PC-9 (cell line): ENCODE data around the gene EYA4. TPM values are rescaled to one million over a fixed set of nuclear protein-coding genes. Genes with fewer than 3 reads are reported as not detected.

Experiments
- BruUV-seq: library from RNA; stranded (reverse); fragments of 400-500 nt; replicated peaks from 2 replicates; lab custom pipeline; 2021; lab: Mats Ljungman, UMichigan
- CTCF ChIA-PET: fragments of 300-600 bp; sonication (Branson Sonifier 250); formaldehyde crosslinking; loops from one replicate; lab custom pipeline; 2022; ENCODE audit warnings: antibody characterized with exemption; lab: Charles Lee
- POLR2A ChIA-PET: fragments of 300-600 bp; sonication (Branson Sonifier 250); formaldehyde crosslinking; loops from one replicate; lab custom pipeline; 2022; ENCODE audit warnings: antibody characterized with exemption; ENCODE audit not compliant: unreplicated experiment; lab: Charles Lee
- DNase-seq, 2 experiments: peaks; one replicate each; pipeline versions ENCODE4 v3.0.0 to v3.0.0-alpha.2; 2015 to 2022; ENCODE audit warnings: mixed read lengths in 1 of 2
- H2AFZ ChIP-seq: fragments of 200-600 bp; sonication (generic); 2 replicates; pipeline ENCODE4 v1.8.1; 2017; ENCODE audit warnings: antibody characterized with exemption
- H3F3A ChIP-seq: fragments of 200-600 bp; sonication (generic); 2 replicates; pipeline ENCODE4 v1.8.1; 2017; ENCODE audit warnings: antibody characterized with exemption, mild to moderate bottlenecking, low read depth; ENCODE audit not compliant: insufficient read depth
- H3K27ac ChIP-seq: fragments of 200-600 bp; sonication (generic); 2 replicates; pipeline ENCODE4 v1.6.1; 2016; ENCODE audit warnings: mixed run types
- H3K27me3 ChIP-seq: fragments of 200-600 bp; sonication (generic); 2 replicates; pipeline ENCODE4 v1.6.1; 2016; ENCODE audit warnings: low read depth, mixed run types; ENCODE audit not compliant: insufficient read depth
- H3K36me3 ChIP-seq: fragments of 200-600 bp; sonication (generic); 2 replicates; pipeline ENCODE4 v1.6.1; 2016; ENCODE audit warnings: low read depth, mixed run types
- H3K4me1 ChIP-seq: fragments of 200-600 bp; sonication (generic); replicated peaks from 2 replicates; pipeline ENCODE4 v1.6.1; 2016; ENCODE audit warnings: mixed run types; ENCODE audit not compliant: insufficient read depth
- H3K4me2 ChIP-seq: fragments of 200-600 bp; sonication (generic); 2 replicates; pipeline ENCODE4 v1.6.1; 2017; ENCODE audit warnings: mixed run types
- H3K4me3 ChIP-seq: fragments of 200-600 bp; sonication (generic); 2 replicates; pipeline ENCODE4 v1.6.1; 2016; ENCODE audit warnings: mixed run types
- H3K79me2 ChIP-seq: fragments of 200-600 bp; sonication (generic); 2 replicates; pipeline ENCODE4 v1.6.1; 2017; ENCODE audit warnings: low read depth, mixed run types
- H3K9me2 ChIP-seq: fragments of 200-600 bp; sonication (generic); 2 replicates; pipeline ENCODE4 v1.8.1; 2017; ENCODE audit warnings: mild to moderate bottlenecking; ENCODE audit not compliant: insufficient read depth
- H3K9me3 ChIP-seq: fragments of 200-600 bp; sonication (generic); 2 replicates; pipeline ENCODE4 v1.8.1; 2016; ENCODE audit warnings: low read depth; ENCODE audit not compliant: insufficient read depth
- H4K20me1 ChIP-seq: fragments of 200-600 bp; sonication (generic); 2 replicates; pipeline ENCODE4 v1.8.1; 2017; ENCODE audit not compliant: insufficient read depth
- EZH2 ChIP-seq: fragments of 200-600 bp; sonication (generic); IDR thresholded peaks from 2 replicates; pipeline ENCODE4 v1.8.0; 2017; ENCODE audit warnings: antibody characterized with exemption, low read depth
- intact Hi-C: fragments of 100-400 bp; cut with micrococcal nuclease; formaldehyde crosslinking; loops from one replicate; pipeline ENCODE4 v1.10.0; 2022; ENCODE audit not compliant: unreplicated experiment
- total RNA-seq: library from RNA; stranded (reverse); gene quantifications from 2 replicates; pipeline ENCODE4 v1.2.3, GENCODE V29; 2021
- TF ChIP-seq, protein P1 (sequence below): fragments of 200-600 bp; sonication (generic); conservative IDR thresholded peaks from 2 replicates; pipeline ENCODE4 v1.6.1; 2017; ENCODE audit warnings: mixed run types, antibody characterized with exemption, mild to moderate bottlenecking, moderate library complexity

EYA4 gene
- total RNA-seq, 1 experiment from 2014 or later: 9.8 TPM

DNA sequence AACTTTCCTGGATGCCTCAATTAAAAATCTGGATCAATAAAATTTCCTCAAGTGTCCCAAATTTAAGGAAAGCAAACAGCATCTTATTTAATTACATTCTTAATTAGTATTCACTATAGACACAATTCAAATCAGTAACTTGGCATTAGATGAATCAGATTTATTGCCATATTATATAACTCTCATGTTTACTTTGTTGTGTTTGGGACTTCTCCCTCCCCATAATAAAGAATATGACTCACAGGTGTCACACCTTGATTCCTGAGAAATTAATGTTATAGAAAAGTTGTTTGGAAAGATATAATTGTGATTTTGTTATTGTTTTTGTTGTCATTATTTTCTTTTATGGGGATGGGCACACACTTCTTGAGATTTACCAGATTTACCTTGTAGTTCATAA lies 18.4 kb downstream of the EYA4 start:
- ChIA-PET CTCF (no interaction called here), POLR2A (no interaction called here)
- Histone ChIP-seq H3K4me1 (peaks cover 25% of the 10 kb centered on the region), H3F3A (0 out of 2 replicates have a peak, but pooled peaks cover 3% of the 10 kb centered on the region), H3K4me2 (peak overlapping the region; percentile 27; the same call in 1 of the 2 replicates), H3K9me2 (no peaks in the 10 kb centered on the region), H3K36me3 (no peaks in the 10 kb centered on the region), H3K79me2 (0 out of 2 replicates have a peak, but pooled peaks cover 4% of the 10 kb centered on the region), H3K27me3 (no peaks in the 10 kb centered on the region), H3K4me3 (no peak overlapping the region), H3K9me3 (no peaks in the 10 kb centered on the region), H2AFZ (no peak overlapping the region), H4K20me1 (no peaks in the 10 kb centered on the region), H3K27ac (peak overlapping the region; percentile 43)
- no peak for TF ChIP-seq EZH2
- TF ChIP-seq, protein P1, sequence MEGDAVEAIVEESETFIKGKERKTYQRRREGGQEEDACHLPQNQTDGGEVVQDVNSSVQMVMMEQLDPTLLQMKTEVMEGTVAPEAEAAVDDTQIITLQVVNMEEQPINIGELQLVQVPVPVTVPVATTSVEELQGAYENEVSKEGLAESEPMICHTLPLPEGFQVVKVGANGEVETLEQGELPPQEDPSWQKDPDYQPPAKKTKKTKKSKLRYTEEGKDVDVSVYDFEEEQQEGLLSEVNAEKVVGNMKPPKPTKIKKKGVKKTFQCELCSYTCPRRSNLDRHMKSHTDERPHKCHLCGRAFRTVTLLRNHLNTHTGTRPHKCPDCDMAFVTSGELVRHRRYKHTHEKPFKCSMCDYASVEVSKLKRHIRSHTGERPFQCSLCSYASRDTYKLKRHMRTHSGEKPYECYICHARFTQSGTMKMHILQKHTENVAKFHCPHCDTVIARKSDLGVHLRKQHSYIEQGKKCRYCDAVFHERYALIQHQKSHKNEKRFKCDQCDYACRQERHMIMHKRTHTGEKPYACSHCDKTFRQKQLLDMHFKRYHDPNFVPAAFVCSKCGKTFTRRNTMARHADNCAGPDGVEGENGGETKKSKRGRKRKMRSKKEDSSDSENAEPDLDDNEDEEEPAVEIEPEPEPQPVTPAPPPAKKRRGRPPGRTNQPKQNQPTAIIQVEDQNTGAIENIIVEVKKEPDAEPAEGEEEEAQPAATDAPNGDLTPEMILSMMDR: no peak
- no TSS peak for BruUV-seq
- intact Hi-C loops: loop anchor here (1.0 kb wide), 1 partner anchor 169 kb away; no protein-coding TSS in a partner anchor
- DNase-seq: peak in 1 of 2 experiments; percentile 61

- H3K9me2 ChIP-seq: no peaks in the 10 kb centered on the region
- no TSS peak for BruUV-seq
- no peaks in the 10 kb centered on the region for H4K20me1 ChIP-seq
- CTCF ChIA-PET: interaction anchor here (0.6 kb wide), 1 partner anchor 290 kb away, joined by 15 read pairs; no protein-coding TSS in a partner anchor
- no peaks in the 10 kb centered on the region for H3K27me3 ChIP-seq
- TF ChIP-seq, protein P1: no peak
- no peak for TF ChIP-seq EZH2
- H3K79me2 ChIP-seq: no peaks in the 10 kb centered on the region
- no peaks in the 10 kb centered on the region for H3K9me3 ChIP-seq
- H3K4me3 ChIP-seq: no peak overlapping the region
- POLR2A ChIA-PET: no interaction called here
- H3F3A ChIP-seq: 0 out of 2 replicates have a peak, but pooled peaks cover 3% of the 10 kb centered on the region
- H3K4me2 ChIP-seq: no peak overlapping the region
- peaks cover 13% of the 10 kb centered on the region for H3K4me1 ChIP-seq
- H3K36me3 ChIP-seq: no peaks in the 10 kb centered on the region
- intact Hi-C loops: no loop called here
- no peak overlapping the region for H2AFZ ChIP-seq
- no peak for DNase-seq
- no peak overlapping the region for H3K27ac ChIP-seq
Observed at GRCh38 chr6:133262804-133263203, 21.6 kb downstream of the EYA4 start.

DNA sequence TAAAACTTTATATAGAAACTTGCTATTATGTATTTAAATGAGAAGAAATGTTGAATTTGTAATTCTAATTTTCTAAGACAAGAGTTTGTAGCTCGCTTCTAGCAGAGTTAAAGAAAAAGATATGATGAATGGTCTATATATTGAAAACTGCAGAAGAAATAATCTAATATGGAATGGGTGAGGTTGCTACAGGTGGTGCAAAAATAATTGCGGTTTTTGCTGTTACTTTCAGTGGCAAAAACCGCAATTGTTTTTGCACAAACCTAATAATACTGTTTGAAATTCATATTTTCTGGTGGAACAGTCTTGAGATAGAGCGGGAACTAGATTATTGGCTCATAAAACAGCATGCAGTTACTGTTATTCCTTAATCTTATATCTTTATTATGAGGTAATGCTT lies 23.9 kb downstream of the EYA4 start:
- no peaks in the 10 kb centered on the region for H3K79me2 ChIP-seq

More for the DNA sequence above, 23.9 kb downstream of the EYA4 start:
- Histone ChIP-seq H2AFZ (no peak overlapping the region), H4K20me1 (no peaks in the 10 kb centered on the region), H3K9me2 (no peaks in the 10 kb centered on the region), H3K36me3 (no peaks in the 10 kb centered on the region), H3K27me3 (no peaks in the 10 kb centered on the region), H3K9me3 (no peaks in the 10 kb centered on the region), H3F3A (no peaks in the 10 kb centered on the region), H3K27ac (no peak overlapping the region), H3K4me2 (no peak overlapping the region), H3K4me1 (peaks cover 1% of the 10 kb centered on the region), H3K4me3 (no peak overlapping the region)
- no peak for DNase-seq
- no TSS peak for BruUV-seq
- ChIA-PET POLR2A (no interaction called here), CTCF (no interaction called here)
- intact Hi-C loops: no loop called here
- TF ChIP-seq, protein P1: no peak
